IPS-11a (cell line): Measurements from ENCODE around the gene STATH.
"Not testable (repeated sequence)": the region's sequence is repeated elsewhere in the genome, so short reads cannot be mapped to it uniquely, and the experiment has no call there.

Experiments used
- H3K4me3 ChIP-seq: one replicate; pipeline ENCODE4 v1.5.1; 2013; ENCODE audit warnings: low read depth, low read length, control low read depth

The STATH gene

GRCh38 chr4:69995526-69996016, at the start of gene STATH:
TSS of gene STATH (plus strand) at chr4:69995966. CDS start at chr4:69998438, 2,472 bp downstream.
- no peak within 1 kb of the TSS for H3K4me3 ChIP-seq

DNA sequence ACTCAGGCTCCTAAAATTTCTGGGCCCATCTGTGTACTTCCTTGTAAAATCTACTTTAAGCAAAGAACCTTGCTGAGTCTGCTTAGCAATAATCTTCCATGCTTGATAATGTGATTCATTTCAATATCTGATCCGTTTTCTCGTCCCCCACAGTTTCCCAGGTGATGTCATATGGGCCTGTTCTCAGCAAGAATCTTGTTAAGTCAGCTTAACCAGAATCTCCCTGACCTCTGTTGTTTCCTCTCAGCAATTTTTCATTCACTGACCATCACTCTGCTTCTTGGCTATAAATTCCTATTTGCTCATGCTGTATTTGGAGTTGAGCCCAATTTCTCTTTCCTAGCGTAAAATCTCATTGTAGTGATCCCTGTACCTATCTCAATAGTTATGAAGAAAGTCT, 44.2 kb upstream of the STATH start:
- H3K4me3 ChIP-seq = no peak overlapping the region

DNA sequence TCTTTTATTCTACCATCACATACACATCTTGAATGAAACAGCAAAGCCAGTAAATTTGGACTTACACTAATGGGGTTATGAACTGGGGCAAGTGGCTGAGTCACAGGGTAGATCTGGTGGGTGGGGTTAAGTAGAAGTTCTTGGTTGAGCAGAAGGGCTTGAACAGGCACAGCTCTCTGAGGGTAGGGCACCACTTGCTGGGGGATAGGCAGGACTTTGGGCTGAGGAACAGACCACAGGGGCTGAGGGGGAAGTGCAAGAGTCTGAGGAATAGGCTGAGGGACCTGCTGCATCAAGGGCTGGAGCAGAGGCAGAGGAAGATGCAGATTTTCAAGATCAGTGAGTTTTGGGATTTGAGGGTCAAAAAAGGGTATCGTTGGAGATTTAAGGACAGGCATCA, 38.6 kb upstream of the STATH start:
- H3K4me3 ChIP-seq = no peak overlapping the region

DNA sequence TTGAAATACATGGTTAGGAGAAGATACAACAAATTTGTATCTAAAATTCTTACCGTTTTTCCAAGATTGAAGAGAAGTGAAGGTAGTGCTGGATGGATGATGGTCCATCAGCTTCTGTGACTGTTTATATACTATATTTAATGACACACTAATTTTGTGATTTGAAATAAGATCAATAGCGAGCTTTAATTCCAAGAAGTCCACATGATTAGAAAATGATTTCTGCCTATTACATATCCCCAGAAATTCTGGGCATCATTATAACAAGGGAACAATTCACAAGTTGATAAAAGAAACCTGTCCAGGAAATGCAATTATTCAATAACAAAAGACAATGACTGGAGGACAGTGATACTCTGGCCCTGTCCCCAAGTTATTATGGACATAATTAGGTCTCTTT, 30.1 kb upstream of the STATH start, which contains the start of gene CSN2:
Gene CSN2 (minus strand): TSS at position 101 of the 400 bp plus-strand sequence. CDS start 4,733 bp downstream, outside the sequence.
- no peak within 1 kb of the TSS for H3K4me3 ChIP-seq

DNA sequence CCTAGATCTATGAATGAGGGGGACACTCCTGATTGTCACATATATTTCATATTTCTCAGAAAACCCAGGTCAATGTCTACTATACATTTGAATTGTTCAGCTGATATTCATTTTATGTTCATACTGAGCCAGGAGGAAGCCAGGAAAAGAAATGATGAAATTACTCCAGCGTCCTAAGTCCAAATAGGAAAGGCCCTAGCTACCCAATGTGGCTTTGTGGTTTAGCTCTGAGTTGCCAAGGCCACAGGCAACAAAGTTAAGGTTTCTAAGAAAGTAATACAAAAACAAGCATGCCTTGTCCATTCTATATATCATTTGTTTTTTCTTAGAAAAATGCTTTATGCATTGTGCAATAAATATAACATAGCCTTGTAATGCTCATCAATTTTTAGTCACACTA, 25.7 kb upstream of the STATH start:
- no peak overlapping the region for H3K4me3 ChIP-seq

GRCh38 chr4:69974631-69975030, 21.1 kb upstream of the STATH start:
- no peak overlapping the region for H3K4me3 ChIP-seq

- no peak overlapping the region for H3K4me3 ChIP-seq
Measured at GRCh38 chr4:69977582-69977981, 18.2 kb upstream of the STATH start.

DNA sequence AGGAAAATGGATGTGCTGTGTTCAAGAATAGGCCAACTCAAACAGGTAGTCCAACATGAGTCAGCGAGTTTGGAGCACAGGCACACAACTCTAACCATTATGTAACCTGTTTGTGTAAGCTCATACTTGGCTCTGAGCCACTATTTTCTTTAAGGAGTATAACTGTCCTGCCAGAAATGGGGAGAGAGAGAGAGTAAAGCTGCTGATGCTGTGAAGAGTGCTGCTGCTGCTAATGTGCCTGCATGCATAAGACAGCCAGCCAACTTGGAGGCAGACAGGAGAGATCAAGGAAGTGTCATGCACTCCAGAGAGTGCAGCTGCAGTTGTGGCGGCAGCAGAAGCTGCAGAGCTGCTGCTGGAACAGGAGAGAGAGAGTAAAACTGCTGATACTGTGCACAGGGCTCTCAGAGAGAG, 11.7 kb upstream of the STATH start:
- H3K4me3 ChIP-seq = no peak overlapping the region

DNA sequence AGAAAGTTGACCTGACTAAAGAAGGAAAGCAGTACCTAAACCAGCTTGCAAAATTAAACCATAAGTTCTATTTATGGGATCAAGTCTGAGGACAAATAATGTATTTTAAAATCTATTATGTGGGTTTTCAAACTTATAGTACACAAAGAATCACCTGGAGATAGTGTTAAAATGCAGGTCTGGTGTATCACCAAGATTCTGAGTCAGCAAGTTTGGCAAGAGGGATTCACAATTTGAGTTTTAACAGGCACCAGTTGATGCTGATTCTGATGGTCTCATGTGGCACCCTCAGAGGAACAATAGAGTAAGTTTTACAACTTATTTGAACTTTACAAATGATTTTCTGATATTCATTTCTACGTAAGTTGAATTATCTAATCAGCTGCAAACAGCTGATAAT, 9.1 kb upstream of the STATH start:
- H3K4me3 ChIP-seq = no peak overlapping the region

- H3K4me3 ChIP-seq = no peak overlapping the region
Measured at GRCh38 chr4:69991016-69991415, 4.8 kb upstream of the STATH start.

- no peak overlapping the region for H3K4me3 ChIP-seq
Measured at GRCh38 chr4:69994782-69995181, 984 bp upstream of the STATH start.

- H3K4me3 ChIP-seq = no peak overlapping the region
Measured at GRCh38 chr4:69999420-69999819, 3.7 kb downstream of the STATH start.

DNA sequence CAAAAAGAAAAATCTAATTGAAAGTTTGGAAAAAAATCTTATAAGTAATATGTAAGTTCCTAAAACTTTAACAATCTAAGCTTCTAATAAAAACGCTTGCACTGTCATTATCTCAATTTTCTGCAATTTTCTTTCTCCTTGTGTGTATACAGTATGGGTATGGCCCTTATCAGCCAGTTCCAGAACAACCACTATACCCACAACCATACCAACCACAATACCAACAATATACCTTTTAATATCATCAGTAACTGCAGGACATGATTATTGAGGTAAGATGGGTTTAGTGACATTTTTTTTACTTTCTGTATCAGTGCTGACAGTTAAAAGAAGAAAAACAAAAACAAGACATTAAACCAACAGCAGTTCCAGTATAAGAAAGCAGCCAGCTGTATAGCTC, 4.9 kb downstream of the STATH start:
- H3K4me3 ChIP-seq = no peak overlapping the region

GRCh38 chr4:70002507-70002906, 6.7 kb downstream of the STATH start:
- H3K4me3 ChIP-seq = no peak overlapping the region

DNA sequence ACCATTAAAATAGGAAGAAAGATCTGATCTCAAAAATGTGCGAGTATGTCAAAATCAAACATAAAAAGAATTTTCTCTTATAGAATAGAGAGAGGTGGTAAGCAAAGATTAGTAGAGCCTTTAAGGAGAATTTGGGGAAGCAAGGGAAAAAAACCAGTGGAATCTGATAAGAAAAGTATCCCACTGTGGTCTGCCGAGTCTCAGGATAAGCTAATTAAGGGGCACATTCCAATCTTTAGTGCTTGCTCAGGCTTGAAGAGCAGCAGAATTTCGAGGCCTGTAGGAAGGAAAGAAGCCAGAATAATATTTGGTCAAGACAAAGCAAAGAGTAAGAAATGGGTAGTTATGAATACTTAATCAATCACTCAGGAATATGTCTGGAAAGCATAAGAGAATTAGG, 13.0 kb downstream of the STATH start:
- H3K4me3 ChIP-seq = no peak overlapping the region

DNA sequence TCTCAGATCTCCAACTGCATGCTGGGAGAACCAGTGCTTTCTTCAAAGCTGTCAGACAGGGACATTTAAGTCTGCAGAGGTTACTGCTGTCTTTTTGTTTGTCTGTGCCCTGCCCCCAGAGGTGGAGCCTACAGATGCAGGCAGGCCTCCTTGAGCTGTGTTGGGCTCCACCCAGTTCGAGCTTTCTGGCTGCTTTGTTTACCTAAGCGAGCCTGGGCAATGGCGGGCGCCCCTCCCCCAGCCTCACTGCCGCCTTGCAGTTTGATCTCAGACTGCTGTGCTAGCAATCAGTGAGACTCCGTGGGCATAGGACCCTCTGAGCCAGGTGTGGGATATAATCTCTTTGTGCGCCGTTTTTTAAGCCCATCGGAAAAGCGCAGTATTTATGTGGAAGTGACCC, 23.2 kb downstream of the STATH start:
- H3K4me3 ChIP-seq = not testable (repeated sequence)

GRCh38 chr4:70023218-70023617, 27.5 kb downstream of the STATH start:
- H3K4me3 ChIP-seq = no peak overlapping the region

- H3K4me3 ChIP-seq = no peak overlapping the region
Measured at GRCh38 chr4:70027011-70027410, 31.2 kb downstream of the STATH start.

DNA sequence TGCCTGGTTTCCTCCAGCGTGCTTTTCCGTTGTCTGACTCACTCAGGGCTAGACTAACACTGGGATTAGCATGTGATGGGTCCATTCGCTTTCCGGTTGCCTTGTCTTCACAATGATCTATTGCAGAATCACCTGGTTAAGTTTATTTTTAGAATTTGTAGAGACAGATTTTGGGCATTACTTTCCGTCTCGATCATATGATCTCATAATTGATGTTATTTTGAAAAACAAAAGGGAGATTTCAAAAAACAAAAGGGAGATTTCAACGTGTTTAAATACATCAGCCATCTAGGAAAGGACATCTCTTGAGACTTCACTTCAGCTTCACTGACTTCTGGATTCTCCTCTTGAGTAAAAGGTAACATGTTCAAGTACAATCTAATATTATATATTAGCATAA, 32.4 kb downstream of the STATH start, which contains the start of gene HTN3:
Gene HTN3 (plus strand): TSS at position 301 of the 400 bp plus-strand sequence. CDS start 2,282 bp downstream, outside the sequence.
- H3K4me3 ChIP-seq = not testable (repeated sequence)

GRCh38 chr4:70037559-70037958, 41.8 kb downstream of the STATH start:
- not testable (repeated sequence) for H3K4me3 ChIP-seq

DNA sequence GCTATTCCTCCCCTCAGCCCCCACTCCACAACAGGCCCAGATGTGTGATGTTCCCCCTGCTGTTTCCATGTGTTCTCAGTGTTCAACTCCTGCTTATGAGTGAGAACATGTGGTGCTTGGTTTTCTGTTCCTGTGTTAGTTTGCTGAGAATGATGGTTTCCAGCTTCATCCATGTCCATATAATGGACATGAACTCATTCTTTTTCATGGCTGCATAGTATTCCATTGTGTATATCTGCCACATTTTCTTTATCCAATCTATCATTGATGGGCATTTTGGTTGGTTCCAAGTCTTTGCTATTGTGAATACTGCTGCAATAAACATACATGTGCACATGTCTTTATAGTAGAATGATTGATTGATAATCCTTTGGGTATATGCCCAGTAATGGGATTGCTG, 44.2 kb downstream of the STATH start:
- H3K4me3 ChIP-seq = not testable (repeated sequence)

- no peak overlapping the region for H3K4me3 ChIP-seq
Measured at GRCh38 chr4:70041652-70042286, 46.0 kb downstream of the STATH start.

- not testable (repeated sequence) for H3K4me3 ChIP-seq
Measured at GRCh38 chr4:70050138-70050537, 54.4 kb downstream of the STATH start, which contains the start of gene HTN1. TSS of gene HTN1 (plus strand) at chr4:70050438. CDS start at chr4:70053077, 2,639 bp downstream.
